Right lobe of liver (tissue), 4 donors: ENCODE measurements around the gene PFKFB4.

ENCODE experiments used
- POLR2A ChIP-seq: fragments of 450-650 bp; IDR thresholded peaks from one replicate; pipeline ENCODE4 v1.6.1; 2017; ENCODE audit warnings: antibody characterized with exemption, mild to moderate bottlenecking
- TF ChIP-seq, protein P1 (sequence below), 4 donors: fragments of 200-600 bp in 3 of 4; fragments of 450-650 bp in 1 of 4; IDR thresholded peaks; one replicate each; pipeline versions ENCODE4 v1.5.1 to v1.8.0; 2016 to 2022; ENCODE audit warnings: antibody characterized with exemption in 4 of 4, mild to moderate bottlenecking in 2 of 4
- donor health status: DM: no; HTN: no; CAD: no.
- donor health status: DM: no; HTN: no; CAD: no.
- donor health status: DM: no; HTN: yes; CAD: no.

DNA sequence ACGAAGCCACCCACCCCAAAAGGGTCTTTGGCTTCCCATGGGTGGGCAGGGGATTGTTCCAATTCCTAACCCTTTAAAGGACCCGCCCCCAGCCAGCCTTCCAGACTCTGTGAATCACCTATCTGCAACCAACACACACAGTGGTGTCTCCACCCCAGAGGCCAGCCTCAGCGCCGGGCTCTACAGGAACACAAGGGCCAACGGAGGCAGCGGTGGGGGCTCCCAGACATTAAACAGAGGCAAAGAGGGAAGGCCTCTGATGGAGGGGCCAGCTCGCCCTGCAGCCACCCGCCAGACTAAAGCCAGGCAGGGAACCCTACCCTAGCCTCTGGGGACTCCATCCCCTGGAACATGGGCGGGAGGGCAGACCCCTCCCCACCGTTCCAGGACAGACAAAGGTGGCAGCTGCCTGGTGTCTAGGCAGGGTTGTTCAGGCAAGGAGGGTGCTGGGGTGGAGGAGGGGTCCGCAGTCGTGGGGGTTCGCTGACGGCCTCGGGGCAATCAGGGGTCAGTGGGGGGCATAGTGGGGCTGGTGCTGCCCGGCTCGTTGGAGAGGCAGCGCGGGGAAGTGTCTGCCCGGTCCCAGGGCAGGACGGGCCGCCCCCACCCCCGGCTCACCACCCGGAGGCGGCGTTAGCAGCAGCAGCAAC lies 53.1 kb downstream of the PFKFB4 start:
- TF ChIP-seq, protein P1, sequence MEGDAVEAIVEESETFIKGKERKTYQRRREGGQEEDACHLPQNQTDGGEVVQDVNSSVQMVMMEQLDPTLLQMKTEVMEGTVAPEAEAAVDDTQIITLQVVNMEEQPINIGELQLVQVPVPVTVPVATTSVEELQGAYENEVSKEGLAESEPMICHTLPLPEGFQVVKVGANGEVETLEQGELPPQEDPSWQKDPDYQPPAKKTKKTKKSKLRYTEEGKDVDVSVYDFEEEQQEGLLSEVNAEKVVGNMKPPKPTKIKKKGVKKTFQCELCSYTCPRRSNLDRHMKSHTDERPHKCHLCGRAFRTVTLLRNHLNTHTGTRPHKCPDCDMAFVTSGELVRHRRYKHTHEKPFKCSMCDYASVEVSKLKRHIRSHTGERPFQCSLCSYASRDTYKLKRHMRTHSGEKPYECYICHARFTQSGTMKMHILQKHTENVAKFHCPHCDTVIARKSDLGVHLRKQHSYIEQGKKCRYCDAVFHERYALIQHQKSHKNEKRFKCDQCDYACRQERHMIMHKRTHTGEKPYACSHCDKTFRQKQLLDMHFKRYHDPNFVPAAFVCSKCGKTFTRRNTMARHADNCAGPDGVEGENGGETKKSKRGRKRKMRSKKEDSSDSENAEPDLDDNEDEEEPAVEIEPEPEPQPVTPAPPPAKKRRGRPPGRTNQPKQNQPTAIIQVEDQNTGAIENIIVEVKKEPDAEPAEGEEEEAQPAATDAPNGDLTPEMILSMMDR (IDR thresholded peaks at IDR 0.05): no peak
- TF ChIP-seq POLR2A: no peak
